Measurements from ENCODE around the gene DUSP5.

Gene DUSP5

GRCh38 chr10:110548002-110548401 lies 50.3 kb downstream of the DUSP5 start:
- DNase-seq = no peak

DNA sequence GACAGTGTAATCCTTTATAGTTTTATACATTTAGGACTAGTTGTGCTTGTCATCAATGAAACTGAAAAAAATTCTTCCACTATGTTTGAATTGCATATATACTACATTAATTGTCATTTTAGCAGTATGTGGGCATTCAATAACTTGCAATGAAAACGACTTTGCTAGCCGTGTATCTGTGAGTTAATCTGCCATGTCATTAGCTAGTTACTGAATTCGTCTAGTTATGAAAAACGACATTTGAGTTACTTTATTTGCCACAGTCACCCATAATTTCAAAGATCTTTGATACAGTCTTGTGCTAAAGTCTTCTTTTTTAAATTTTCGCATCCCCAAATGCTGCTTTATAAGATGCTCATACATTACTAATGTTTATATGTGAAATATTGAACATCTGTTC lies 51.5 kb downstream of the DUSP5 start:
- no peak for DNase-seq

DNA sequence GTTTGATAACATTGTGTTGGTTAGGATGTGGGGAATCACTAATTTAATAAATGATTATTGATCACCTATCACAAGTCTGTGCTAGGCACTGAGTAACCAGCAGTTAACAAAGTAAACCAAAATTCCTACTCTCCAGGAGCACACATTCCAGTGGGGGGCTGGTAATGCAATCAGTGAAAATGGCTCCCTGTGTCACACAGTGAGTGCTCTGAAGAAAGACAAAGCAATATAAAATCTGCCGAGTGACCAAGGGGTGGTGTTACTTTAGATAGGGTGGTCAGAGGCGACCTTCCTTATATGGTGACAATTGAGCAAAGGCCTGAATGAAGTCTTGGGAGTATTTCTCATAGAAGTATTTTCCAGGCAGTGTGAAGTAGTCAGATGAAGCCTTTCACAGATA lies 56.2 kb downstream of the DUSP5 start:
- DNase-seq = no peak

DNA sequence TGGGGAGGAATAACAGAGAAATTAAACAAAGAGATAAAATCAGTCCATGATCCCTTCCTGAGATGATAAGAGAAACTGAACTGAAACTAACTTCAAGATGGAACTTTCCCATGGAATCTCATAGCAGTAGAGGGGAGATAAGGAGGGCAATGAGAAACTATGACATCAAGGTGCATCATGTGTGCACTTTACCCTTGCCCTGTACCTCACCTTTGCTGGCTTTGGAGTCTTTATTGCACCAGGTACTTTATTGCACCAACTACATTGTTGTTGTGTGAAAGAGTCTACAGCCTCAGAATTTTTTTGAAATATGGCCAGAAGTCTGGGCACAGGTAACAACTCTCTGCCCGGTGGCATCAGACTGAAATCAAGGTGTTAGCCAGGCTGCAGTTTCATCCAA lies 58.6 kb downstream of the DUSP5 start:
- no peak for DNase-seq

DNA sequence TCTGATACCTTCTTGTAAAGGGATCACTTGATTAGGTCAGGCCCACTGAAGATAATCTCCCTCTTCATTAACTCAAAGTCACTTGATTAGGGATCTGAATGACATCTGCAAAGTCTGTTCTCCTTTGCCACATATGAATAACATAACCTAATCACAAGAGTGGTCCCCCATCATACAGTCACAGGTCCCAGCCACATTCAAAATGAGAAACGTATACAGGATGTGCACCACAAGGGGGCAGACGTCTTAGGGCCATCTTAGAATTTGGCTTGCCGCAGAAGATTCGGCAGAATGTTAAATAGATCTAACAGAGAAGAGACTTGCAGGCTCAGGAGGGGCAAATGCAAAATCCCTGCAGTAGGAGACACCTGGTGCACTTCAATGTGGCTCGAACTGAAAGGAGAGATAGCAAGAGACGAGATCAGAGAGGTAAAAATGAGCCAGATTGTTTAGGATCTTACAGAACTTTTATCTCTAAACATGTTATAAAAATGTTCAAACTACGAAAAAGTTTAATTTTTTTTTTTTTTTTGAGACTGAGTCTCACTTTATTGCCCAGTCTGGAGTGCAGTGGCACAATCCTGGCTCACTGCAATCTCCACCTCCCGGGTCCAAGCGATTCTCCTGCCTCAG lies 59.4 kb downstream of the DUSP5 start:
- DNase-seq = no peak

GRCh38 chr10:110558041-110558440 lies 60.3 kb downstream of the DUSP5 start:
- no peak for DNase-seq

- DNase-seq = no peak
These were observed 62.3 kb downstream of the DUSP5 start for GRCh38 chr10:110560012-110560411.

Measured in NCI-H1694 (cell line).